ENCODE measurements around the gene TPK1.
"Not testable (repeated sequence)": the region's sequence is repeated elsewhere in the genome, so short reads cannot be mapped to it uniquely, and the experiment has no call there.

TPK1 gene

DNA sequence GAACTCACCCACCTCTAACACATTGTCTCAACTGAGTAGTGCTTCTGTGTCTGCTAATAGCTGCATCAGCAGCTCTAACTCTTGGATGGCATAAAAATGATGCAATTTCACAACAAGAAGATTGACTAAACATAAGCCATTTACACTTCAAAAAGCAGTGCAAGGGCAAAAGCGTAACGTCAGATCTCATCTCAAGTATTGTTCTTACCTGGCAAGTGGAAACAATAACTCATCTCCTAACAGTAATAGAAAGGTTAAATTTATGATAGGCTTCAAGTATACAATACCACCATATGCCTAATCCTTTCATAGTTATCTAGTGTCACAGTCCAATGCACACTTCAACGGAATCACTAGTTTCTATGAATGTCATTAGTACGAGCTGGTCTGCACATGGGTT lies 14.8 kb downstream of the TPK1 start:
- DNase-seq, result no peak

DNA sequence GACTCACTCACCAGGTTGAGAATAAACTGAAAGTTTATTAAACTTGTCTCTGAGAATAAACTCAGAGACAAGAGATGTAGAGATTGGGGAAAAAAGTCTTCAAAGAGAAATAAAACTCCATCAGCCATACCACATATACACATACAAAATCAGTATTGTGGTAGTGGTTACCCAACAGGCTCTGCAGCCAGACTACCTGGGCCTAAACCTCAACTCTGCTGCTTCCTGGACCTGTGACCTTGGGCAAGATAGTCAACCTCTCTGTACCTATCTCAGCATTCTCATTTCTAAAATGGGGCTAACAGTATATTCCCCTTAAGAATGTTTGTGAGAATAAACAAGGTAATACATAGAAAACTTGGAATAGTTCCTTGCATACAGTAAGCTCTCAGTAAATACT lies 15.3 kb downstream of the TPK1 start:
- no peak for DNase-seq

DNA sequence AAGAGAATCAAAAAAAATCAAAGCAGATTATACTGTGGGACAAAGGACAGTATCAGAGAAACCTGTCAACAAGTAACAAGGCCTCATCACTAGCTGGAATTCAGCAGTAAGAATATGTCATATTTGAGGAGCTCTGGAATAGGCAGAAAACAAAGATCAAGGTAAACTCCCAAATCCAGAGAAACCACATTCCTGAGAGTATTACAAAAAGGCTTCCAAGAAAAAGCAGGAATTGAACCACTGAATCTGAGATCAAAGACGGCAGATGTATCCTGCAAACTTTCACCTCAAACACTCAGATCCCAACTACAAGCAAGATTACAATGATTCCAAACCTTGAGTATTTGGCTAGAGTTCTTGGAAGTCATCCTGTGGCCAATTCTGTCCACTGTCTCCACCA lies 16.3 kb downstream of the TPK1 start:
- DNase-seq, result no peak

DNA sequence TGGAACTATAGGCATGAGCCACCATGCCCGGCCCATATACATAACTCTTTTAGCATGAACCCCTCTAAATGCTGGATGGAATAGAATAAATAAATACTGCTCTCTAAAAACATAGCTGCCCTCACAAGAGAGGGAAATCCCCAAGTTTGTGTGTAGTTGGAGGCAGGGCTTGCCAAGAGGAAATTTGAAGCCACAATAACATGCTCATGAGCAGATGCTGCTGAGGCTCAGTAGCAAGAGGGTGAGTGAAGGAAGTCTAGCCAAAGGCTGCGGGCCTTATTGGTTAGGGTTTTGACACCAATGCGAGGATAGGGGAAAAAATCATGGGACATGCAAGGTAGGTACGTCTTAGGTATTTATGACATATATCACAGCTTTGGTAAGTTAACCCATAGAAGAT lies 17.3 kb downstream of the TPK1 start:
- DNase-seq, result no peak

- DNase-seq, result no peak
Measured at GRCh38 chr7:144817001-144817400, 18.9 kb downstream of the TPK1 start.

DNA sequence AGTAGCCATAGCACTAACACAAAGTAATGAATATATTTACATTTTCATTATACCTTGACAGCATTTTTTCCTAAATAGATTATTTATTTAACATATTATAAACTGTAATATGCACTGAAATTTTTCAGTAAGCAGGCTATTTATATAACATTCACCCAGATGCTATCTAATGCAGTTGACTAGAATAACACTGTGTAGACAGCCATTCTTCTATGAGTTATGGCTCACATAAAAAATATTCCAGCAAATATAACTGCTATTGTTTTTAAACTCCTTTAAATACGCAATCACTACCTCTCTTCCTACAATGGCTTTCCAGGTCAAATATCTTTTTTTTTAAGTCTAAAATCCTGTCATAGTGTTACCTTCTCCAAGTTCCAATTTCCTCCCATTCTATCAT lies 21.6 kb downstream of the TPK1 start:
- no peak for DNase-seq

DNA sequence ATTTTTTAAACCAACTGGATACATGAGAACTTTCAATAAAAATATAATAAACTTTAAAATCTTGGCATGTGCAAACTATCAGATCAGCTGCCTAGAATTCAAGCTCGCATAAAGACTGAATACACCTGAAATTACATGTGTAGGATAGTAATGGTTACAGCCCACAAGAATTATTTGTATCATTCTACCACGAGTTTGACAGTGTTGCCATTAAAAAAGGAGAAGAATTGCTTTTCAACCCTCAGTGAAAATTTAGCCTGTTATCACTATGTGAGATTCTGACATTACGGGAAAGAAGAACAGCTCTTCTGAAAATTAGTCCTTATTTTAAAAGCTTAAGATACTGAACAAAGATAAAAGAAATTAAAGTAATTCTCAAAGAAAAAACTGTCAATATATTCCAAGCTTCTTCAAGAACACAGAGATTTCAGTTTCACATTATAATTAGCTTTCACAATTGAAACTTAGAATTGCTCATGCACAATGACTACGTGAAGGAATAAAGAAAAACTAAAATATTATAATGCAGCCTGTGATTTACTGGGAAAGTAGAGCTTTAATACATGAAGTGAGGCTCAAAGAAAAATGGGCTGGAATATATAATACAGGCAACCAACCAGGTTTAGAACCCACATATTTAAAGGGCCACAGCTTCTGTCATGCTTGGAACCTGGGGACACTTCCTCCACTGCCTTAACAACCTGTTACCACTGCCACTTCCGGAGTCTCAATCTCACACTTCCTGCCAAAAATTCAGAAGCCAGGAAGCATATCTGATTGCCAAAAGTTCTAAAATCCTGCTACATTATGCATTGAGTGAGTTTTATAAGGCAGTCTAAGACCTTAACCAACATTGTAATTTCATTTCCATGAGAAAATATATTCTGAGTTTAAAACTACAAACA lies 23.2 kb downstream of the TPK1 start:
- DNase-seq, result no peak

DNA sequence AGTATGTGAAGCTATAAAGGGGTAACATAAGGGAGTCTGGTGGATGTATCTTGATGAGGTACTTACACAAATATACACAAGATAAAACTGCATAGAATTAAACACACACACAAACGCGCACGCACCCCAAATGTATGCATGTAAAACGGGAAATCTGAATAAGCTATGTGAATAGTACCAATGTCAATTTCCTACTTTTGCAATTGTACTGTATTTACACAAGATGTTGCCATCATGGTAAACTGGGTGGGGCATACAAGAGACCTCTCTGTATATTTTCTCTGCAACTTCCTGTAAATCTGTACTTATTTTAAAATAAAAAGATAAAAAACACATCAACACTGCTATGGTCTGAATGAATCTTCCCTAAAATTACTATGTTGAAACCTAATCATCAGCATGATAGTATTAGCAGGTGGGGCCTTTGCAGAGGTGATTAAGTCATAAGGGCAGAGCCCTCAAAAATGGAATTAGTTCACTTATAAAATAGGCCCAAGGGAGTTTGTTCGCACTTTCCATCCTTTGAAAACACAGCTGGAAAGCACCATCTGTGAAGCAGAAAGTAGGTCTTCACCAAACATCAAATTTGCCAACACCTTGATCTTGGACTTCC lies 30.1 kb downstream of the TPK1 start:
- no peak for DNase-seq

GRCh38 chr7:144800678-144801436 lies 35.0 kb downstream of the TPK1 start:
- DNase-seq, result not testable (repeated sequence)

GRCh38 chr7:144796919-144797318 lies 38.9 kb downstream of the TPK1 start:
- no peak for DNase-seq

GRCh38 chr7:144792050-144792449 lies 43.8 kb downstream of the TPK1 start:
- no peak for DNase-seq

- no peak for DNase-seq
Measured at GRCh38 chr7:144791488-144791887, 44.4 kb downstream of the TPK1 start.

GRCh38 chr7:144787127-144787526 lies 48.7 kb downstream of the TPK1 start:
- DNase-seq, result no peak

- DNase-seq, result no peak
Measured at GRCh38 chr7:144786522-144786921, 49.3 kb downstream of the TPK1 start.

DNA sequence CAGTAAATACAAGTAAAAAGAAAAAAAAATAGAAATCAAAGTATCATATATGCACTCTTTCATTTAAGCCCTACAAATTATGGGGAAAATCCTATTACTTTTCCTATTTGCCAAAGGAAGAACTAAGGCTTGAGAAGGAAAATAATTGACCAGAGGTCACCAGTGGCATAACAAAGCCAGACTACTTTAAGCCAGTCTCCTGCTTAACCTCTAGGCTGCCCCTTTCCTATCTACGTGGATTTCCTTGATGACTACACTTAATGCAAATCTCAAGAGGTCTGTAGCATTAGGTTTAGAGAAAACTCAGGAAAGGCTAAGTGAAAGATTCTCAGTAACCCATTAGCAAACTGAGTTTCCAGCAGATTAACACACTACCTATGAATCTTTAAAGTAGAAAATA lies 49.8 kb downstream of the TPK1 start:
- no peak for DNase-seq

GRCh38 chr7:144785521-144785920 lies 50.3 kb downstream of the TPK1 start:
- no peak for DNase-seq

DNA sequence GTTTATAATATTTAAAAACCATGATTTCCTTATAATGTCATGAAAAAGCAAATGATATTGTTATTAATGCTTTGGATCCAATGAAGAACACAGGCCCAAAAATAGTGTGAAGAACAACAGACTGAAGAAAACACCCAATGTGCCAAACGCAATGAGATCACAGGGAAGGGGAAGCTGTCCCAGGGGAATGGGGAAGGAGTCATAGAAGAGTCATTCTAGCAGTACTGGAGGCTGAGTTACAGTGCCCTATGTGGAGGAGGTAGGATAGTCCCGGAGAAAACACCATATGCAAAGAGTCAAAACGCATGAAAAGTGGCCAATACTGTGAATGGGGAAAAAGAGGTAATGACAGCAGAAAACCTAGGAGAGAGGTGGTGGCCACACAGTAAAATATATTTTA lies 50.9 kb downstream of the TPK1 start:
- DNase-seq, result no peak

GRCh38 chr7:144784441-144784840 lies 51.4 kb downstream of the TPK1 start:
- no peak for DNase-seq

- no peak for DNase-seq
Measured at GRCh38 chr7:144782883-144783282, 53.0 kb downstream of the TPK1 start.

DNA sequence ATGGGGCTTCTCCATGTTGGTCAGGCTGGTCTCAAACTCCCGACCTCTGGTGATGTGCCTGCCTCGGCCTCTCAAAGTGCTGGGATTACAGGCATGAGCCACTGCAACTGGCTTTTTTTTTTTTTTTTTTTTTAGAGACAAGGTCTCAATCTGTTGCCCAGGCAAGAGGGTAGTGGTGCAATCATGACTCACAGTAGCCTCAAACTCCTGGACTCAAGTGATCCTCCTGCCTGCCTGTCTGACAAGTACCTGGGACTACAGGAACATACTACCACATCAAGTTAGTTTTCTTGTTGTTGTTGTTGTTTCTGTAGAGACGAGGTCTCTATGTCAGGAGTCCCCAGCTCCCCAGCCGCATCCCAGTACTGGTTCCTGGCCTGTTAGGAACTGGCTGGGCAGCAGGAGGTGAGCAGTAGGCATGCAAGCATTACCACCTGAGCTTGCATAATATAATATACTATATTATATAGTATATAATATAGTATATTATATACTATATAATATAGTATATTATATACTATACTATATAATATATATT lies 55.7 kb downstream of the TPK1 start:
- DNase-seq, result no peak

GRCh38 chr7:144777889-144778288 lies 58.0 kb downstream of the TPK1 start:
- not testable (repeated sequence) for DNase-seq

- DNase-seq, result no peak
Measured at GRCh38 chr7:144777005-144777839, 58.6 kb downstream of the TPK1 start.

DNA sequence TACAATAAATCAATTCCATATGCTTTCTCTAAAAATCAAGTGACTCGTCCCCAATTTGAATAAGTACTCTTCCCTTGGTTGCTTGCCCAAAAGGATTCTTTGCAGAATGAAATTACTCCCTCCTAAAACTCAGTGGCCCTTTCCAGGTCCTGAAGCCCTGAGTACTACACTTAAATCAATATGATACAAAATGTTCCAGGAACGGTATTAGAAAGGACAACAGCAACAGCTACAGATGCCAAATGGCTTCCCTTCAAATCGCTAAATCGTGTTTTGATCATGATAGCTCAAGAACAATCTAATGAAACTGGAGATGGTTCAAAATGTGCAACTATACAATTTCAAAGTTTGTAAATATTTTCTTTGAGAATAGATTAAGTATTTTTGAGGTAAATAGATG lies 59.4 kb downstream of the TPK1 start:
- no peak for DNase-seq

Data from DMS153 (cell line).